GM21529 (cell line): Measurements from ENCODE around the gene MTR.
"Not testable (repeated sequence)": the region's sequence is repeated elsewhere in the genome, so short reads cannot be mapped to it uniquely, and the experiment has no call there.

ENCODE experiments used
- ATAC-seq: cut with Tn5 transposase; IDR thresholded peaks from one replicate; pipeline ENCODE4 v1.9.1; 2021; ENCODE audit not compliant: unreplicated experiment

Gene MTR

DNA sequence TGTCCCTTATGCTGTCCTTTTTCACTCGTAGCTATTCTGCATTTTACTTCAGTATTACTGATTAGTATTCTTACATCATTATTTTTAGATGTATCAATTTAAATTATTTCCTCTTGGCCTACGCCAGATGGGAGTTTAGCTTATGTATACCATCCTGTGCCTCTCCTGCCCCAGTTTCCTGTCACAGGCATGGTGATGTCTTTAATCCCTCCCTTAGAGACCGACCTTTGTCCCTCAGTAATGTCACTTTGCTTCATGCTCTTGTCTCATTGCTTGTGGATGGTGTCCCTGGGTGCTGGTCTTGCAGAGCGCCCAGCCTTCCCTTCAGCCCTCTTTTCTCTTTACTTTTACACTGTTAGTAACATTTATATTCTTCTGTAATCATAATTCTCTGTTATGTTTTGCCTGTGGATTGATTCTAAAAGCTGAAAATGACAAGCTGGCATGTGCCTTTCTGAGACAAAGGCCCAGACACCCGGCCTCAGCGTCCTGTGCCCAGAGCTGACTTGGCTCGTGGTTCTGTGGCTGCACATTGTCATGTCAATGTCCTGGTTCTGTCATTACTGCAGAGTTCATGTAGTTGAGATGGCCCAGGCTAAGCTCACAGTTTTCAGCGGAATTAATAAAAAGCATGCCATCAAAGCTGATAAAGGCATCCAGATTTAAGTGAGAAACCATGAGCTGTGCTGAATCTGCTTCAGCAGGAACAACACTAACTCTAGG lies 100.7 kb downstream of the MTR start:
- ATAC-seq = no peak

DNA sequence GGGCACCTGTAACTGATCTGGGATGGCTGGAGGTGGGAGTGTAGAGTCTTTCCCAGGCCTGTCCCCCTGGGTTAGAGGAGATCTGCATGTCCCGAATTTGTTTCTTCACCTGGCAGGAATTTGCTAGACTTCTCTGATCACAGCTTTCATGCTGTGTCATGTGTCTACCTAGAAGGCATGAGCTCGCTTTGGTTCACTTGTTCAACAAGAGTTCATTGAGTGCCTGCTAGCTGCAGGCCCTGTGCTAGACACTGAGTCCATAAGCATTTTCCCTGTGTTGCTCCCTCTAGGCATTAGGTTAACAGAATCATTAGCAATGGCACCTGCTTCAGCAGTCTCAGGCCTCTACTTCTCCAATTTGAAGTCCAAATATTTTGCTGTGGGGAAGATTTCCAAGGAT lies 101.6 kb downstream of the MTR start:
- no peak for ATAC-seq

DNA sequence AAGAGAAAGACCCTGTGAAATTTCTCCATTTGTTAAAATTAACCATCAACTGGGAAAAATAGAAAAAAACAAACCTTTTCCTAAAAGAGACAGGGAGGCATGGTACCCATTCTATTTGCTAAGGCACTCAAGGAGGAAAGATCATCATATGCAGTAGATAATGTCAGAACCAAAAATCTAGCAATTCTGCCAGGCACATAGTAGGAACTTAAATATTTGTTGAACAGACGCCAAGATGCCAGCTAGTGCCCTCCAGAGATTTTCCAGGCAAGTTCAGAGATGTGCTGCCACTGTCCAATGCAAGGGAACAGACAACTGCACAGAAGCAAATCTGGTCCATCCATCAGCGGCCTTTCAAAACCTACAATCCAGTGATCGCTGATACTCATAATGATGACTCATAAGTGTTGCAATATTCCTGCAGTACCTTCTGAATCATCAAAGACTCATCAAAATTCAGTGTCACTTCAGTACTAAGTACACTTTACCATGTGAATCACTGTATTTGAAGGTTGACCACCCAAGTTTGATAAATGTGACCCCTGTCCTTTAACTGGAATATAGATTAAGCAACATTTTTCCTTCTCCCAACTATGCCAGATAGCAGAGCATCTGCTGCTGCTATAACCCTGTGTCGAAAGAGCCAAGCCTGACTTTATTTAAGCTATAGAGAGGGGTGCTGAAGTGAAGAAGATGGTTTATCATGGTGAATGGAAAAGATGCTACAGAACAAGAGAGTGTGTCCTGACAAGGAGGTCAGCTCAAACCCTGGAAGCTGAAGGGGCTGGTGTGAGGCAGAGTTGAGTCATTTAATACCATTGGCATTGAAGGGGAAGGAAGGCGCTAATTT lies 110.0 kb downstream of the MTR start:
- ATAC-seq = no peak

GRCh38 chr1:236907205-236907604 lies 112.1 kb downstream of the MTR start:
- no peak for ATAC-seq

DNA sequence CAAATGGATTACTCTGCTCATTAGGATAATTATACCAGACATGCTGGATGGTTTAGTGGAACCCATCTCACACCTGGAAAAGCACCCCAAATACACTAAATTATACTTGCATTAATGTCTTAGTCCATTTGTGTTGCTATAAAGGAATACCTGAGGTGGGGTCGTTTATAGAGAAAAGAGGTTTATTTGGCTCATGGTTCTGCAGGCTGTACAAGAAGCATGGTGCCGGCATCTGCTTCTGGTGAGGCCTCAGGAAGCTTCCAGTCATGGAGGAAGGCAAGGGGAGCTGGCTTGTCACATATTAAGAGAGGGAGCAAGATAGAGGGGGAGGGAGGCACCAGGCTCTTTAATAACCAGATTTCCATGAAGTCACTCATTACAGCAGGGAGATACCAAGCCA lies 113.6 kb downstream of the MTR start:
- ATAC-seq = no peak

GRCh38 chr1:236911047-236911446 lies 116.0 kb downstream of the MTR start:
- ATAC-seq = not testable (repeated sequence)

DNA sequence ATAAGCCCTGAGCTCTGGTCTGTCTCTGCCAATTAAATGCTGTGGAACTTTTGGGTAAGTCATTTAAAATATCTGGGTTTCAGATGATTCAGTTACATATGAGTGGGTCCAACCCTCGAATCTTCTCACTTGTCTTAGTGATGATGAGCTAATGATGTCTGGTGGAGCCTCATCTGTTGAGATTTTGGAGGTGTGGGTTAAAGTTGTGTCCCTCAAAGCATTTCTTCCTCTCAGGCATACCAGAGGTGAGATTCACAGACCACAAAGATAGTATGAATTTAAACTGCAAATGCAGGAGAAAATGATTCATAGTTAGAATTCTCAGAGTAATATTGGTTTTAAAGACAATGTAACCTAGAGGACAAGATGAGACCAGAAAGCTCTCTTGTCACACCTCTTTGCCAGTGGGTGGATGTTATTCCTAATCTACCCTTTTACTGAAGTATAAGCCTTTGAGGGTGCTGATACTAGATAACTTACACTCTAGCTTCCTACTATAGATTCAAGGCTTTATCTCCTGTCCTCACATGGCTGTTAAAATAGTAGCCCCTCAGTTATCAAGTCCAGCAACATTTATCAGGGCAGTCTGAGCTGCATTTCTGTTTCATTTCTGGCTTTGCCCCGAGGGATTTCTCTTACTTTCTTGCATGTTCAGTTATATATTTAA lies 118.4 kb downstream of the MTR start:
- ATAC-seq = no peak

DNA sequence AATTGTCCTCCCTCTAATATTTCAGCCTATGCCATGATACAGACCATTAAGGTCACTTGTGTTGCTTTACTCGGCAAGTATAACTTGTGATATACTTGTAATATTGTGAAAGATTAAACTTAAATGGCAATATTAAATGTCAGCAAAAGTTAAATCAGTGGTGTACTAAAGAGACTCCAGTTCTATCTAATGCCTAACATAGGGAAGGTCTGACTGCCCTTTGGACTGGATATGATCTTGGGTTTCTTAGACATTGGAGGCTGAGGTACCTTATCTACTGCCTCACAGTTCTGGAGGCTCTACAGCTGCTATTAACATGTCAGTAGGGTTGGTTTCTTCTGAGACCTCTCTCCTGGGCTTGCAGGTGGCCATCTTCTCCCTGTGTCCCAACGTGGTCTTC lies 119.3 kb downstream of the MTR start:
- ATAC-seq = no peak

DNA sequence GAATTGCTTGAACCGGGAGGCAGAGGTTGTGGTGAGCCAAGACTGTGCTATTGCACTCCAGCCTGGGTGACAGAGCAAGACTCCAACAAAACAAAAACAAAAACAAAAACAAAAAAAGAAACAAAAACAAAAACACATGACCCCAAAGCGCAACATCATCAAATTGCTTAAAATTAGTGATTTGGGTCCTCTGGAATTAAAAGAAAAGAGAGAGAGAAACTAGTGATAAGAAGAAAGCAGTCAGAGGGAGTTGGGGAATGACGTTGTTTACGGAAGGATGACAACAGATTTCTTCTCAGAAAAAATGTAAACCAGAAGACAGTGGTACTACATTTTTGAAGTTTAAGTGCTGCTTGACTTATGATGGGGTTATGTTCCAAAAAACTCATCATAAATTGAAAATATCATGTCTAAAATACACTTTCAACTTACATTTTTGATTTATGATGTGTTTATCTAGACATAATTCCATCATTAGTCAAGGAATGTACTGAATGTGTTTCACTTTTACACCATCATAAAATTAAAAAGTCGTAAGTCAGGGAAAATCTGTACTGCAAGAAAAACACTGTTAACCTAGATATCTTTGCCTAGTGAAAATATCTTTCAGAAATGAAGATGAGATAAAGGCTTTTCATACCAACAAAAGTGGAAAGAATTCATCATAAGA lies 121.2 kb downstream of the MTR start:
- no peak for ATAC-seq

GRCh38 chr1:236917448-236917847 lies 122.4 kb downstream of the MTR start:
- no peak for ATAC-seq

DNA sequence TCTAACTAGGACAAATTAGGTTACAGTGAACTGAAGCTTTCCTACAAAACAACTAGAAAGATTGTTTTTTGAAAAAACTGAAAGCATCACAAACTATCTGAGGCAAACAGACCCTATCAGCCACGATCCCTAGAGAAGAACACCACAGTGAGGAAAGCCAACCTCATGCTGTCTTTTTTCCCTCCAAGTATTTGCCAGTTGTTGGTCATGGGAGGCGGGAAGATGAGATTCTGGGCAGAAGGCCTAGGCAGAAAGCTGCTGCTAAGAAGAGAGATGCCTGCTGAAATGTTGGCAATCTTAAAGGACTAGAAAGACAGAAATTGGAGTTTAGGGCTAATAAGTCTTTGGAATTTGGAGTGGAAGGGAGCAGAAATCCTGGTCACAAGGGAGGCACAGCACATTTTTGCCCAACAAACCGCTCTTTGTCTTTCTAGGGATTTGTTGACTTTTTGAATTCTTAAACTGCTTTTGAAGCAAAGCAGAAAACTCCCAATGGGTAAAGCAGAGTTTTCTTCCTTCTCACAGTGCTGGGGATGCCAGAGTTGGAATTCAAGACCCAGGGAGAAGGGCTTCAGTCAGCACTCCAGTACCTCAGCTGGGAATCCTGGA lies 125.3 kb downstream of the MTR start:
- ATAC-seq = no peak

DNA sequence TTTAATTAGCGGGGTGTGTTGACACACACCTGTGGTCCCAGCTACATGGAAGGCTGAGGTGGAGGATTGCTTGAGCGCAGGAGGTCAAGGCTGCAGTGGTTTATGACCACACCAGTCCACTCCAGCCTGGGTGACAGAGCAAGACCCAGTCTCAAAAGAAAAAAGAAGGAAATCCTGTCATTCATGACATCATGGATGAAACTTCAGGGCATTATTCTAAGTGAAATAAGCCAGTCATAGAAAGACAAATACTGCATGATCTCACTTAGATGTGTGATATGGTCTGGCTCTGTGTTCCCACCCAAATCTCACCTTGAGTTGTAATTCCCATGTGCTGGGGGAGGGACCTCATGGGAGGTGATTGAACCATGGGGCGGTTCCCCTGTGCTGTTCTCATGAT lies 126.5 kb downstream of the MTR start:
- ATAC-seq = no peak

DNA sequence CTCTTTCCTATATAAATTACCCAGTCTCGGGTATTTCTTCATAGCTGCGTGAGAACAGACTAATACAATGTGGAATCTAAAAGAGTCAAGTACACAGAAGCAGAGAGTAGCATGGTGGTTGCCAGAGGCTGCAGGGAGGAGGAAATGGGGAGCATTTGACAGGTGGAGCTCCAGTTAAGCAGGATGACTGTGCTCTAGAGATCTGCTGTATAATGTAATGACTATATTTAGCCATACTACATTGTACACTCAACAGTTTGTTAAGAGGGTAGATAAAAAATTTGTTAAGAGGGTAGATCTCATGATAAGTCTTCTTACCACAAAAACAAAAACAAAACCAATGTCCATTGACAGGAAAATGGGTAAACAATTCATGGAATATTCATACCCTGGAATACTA lies 127.1 kb downstream of the MTR start:
- no peak for ATAC-seq

GRCh38 chr1:236925386-236925785 lies 130.3 kb downstream of the MTR start:
- ATAC-seq = no peak

DNA sequence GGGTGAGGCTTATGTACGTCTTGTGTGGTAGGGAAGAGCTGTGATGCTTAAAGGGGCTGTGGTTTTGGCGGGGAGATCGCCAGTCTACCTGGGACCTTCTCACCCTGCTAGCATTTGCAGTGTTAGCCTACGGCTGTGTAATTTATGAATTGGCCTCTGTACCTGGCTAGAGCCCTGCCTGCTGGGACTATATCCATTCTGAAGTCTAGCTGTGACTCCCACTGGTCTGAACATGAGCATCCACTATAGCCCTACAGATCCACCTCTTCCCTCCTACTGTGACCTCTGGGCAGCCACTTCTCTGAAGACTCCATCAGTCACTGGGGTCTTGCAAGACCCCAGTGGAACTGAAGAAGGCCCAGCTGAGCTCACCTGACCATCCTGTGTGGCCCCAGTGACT lies 135.4 kb downstream of the MTR start:
- no peak for ATAC-seq

DNA sequence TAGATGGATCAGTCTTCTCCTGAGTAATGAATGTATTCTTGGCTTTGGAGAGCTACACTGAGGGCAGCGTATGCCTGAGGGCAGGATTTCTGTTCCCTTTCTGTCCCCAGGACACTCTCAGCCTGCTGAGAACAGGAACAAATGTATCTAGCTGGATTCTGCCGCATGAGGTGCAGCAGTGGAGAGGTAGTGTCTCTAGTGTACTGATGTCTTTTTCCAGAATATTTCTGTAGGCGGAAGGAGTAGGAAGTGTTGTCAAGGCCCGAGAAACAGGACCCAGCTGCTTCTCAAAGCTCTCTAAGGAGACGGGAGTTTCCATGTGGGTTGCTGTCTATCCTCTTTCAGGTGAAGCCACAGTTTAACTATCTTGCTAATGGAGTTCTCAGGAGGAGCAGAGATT lies 143.7 kb downstream of the MTR start:
- ATAC-seq = no peak

GRCh38 chr1:236942431-236942830 lies 147.3 kb downstream of the MTR start:
- ATAC-seq = no peak

DNA sequence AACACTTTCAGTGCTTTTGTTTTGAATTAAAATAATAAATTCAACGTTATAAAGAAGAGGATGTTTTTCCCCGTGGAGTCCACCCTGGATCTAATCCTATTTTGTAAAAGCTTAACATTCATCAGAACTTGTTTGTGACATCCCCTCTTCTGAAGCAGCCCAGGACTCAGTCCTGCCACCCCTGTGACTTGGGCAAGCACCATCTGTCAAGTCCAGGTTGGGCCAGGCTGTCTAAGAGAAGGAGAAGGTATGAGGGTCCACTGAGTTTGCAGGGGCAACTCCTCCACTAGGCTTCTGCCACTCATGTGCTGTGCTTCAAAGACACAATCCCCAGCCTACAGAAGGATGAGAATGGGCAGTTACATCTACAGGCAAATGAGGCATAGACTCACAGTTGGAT lies 149.5 kb downstream of the MTR start:
- no peak for ATAC-seq

- ATAC-seq = no peak
Observed at GRCh38 chr1:236945002-236945401, 149.9 kb downstream of the MTR start.

DNA sequence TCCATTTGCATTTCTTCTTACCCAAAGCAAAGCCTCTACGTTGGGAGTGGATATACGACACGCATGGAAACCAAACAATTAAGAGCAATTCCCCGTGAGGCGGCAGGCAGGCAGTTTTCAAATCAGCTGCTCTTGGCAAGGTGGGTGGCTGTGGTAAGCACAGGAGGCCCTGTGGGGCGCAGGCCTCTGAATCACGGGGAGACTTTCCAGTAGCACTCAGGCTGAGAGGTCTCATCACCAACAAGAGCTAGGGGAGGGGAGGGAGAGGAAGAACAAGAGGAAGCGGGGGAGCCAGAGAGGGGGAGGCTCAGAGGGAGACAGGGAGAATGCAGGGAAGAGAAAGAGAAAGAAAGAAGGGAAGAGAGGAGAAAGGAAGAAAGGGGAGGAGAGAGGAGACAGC lies 152.7 kb downstream of the MTR start:
- ATAC-seq = no peak

GRCh38 chr1:236948381-236948780 lies 153.3 kb downstream of the MTR start:
- ATAC-seq = no peak
